ENCODE measurements around the gene TMEM135. TPM values are rescaled to one million over a fixed set of nuclear protein-coding genes. Genes with fewer than 3 reads are reported as not detected.
"Not testable (repeated sequence)": the region's sequence is repeated elsewhere in the genome, so short reads cannot be mapped to it uniquely, and the experiment has no call there.

TMEM135 gene
- total RNA-seq, 2 donors from 2014 or later, result 23.9 to 25.3 TPM

DNA sequence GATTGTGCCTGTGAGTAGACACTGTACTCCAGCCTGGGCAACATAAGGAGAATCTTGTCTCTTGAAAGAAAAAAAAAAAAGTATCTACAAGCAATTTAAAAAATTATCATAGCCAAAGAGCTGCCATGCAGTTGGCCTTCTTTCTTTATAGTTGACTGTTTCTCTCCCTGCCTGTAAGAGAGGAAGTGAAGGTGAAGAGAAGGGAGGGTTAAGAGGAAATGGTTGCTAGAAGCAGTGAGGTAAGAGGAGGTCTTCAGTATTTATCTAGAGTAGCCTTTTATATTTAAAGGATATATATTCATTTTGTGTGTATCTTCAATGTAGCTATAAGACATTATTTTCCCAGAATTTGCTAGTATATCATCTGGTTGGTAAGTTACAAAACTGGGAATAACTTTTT, 217.9 kb downstream of the TMEM135 start:
- no peaks in the 10 kb centered on the region for H3K9me3 ChIP-seq (ENCODE audit: control insufficient read depth, low read length, poor library complexity, severe bottlenecking)
- no peaks in the 10 kb centered on the region for H3K36me3 Mint-ChIP-seq (ENCODE audit: low read depth)
- H3K27ac Mint-ChIP-seq, result no peak overlapping the region
- H3K4me1 Mint-ChIP-seq, result peaks cover 14% of the 10 kb centered on the region
- no peak for DNase-seq
- no peak for ATAC-seq
- no peak overlapping the region for H3K4me3 Mint-ChIP-seq
- H3K27me3 Mint-ChIP-seq, result no peaks in the 10 kb centered on the region

- Mint-ChIP-seq H3K4me1 (peaks cover 15% of the 10 kb centered on the region), H3K27ac (no peak overlapping the region), H3K27me3 (no peaks in the 10 kb centered on the region), H3K4me3 (no peak overlapping the region), H3K36me3 (ENCODE audit: low read depth) (peaks cover 4% of the 10 kb centered on the region)
- no peaks in the 10 kb centered on the region for H3K9me3 ChIP-seq (ENCODE audit: control insufficient read depth, low read length, poor library complexity, severe bottlenecking)
- DNase-seq (no peak), ATAC-seq (no peak)
These were observed 219.1 kb downstream of the TMEM135 start for GRCh38 chr11:87256694-87257340.

- H3K9me3 ChIP-seq (ENCODE audit: control insufficient read depth, low read length, poor library complexity, severe bottlenecking), result no peaks in the 10 kb centered on the region
- H3K4me3 Mint-ChIP-seq, result no peak overlapping the region
- H3K27ac Mint-ChIP-seq, result no peak overlapping the region
- no peaks in the 10 kb centered on the region for H3K27me3 Mint-ChIP-seq
- no peak for DNase-seq
- peaks cover 4% of the 10 kb centered on the region for H3K36me3 Mint-ChIP-seq (ENCODE audit: low read depth)
- ATAC-seq, result no peak
- peaks cover 14% of the 10 kb centered on the region for H3K4me1 Mint-ChIP-seq
These were observed 220.6 kb downstream of the TMEM135 start for GRCh38 chr11:87258171-87258833.

DNA sequence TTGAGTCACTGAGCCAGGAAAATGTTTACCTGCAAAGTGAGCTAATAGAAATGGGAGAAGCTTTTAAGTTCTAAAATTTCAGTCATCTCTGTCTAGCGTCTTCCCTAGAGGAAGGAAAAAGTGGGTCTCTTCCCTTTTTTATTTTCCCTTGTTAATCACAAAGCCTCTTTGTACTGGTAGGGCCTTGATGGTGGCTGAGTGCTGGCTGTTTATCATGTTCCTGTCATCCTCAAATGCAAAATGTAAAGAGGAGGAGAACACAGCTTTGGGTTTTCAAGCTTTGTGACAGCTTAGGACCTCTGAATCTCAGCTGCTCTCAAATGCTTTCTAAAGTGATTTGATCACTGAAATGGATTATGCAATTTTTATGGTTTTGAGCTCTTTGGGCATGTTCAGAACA, 222.0 kb downstream of the TMEM135 start:
- Mint-ChIP-seq H3K27me3 (no peaks in the 10 kb centered on the region), H3K27ac (no peak overlapping the region), H3K4me1 (peaks cover 11% of the 10 kb centered on the region), H3K4me3 (no peak overlapping the region), H3K36me3 (ENCODE audit: low read depth) (peaks cover 4% of the 10 kb centered on the region)
- DNase-seq, result no peak
- H3K9me3 ChIP-seq (ENCODE audit: control insufficient read depth, low read length, poor library complexity, severe bottlenecking), result no peaks in the 10 kb centered on the region
- ATAC-seq, result no peak

DNA sequence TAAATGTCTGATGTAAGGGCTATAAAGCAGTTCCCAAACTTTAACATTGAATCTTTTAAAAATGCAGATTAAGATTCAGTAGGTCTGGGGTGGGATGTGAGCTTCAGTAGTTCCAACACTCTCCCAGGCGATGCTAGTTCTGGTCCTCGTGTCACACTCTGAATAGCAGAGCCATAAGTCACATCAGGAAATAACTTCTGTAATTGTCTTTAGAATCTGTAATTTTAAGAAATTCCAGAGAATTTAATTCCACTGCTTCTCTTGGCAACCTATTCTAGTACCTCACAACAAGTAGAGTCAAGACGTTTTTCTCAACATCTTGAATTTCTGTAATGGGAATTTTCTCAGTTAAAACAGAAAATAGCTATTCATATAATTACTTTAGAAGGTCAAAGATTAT, 223.1 kb downstream of the TMEM135 start:
- no peak overlapping the region for H3K4me3 Mint-ChIP-seq
- no peaks in the 10 kb centered on the region for H3K27me3 Mint-ChIP-seq
- peaks cover 9% of the 10 kb centered on the region for H3K4me1 Mint-ChIP-seq
- peaks cover 4% of the 10 kb centered on the region for H3K36me3 Mint-ChIP-seq (ENCODE audit: low read depth)
- no peaks in the 10 kb centered on the region for H3K9me3 ChIP-seq (ENCODE audit: control insufficient read depth, low read length, poor library complexity, severe bottlenecking)
- DNase-seq (no peak), ATAC-seq (no peak)
- no peak overlapping the region for H3K27ac Mint-ChIP-seq

DNA sequence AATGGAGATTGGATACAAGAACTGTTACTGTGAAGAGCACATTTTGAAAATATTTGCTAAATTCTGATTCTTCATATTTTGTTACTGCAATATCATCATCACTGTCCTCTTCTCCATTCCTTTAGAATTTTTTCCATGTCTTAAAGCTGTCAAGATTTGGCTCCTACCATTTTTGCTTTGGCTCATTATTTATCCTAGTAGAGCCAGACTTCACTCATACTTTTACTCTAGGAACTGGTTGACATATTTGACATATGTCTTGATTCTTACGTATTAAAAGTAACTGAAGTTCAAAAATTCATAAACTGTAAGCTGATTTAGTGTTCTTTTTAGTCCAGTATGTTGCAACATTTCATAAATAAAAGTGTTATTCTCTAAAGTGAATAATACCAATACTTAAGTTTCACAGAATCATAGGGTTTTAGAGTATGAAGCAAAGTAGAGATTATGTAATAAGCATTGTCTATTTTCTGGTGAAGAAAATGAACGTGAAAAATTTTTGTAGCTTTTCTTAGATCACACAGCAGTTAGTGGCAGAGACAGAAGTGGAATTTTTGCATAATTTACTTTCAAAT, 225.6 kb downstream of the TMEM135 start:
- H3K27me3 Mint-ChIP-seq, result no peaks in the 10 kb centered on the region
- ATAC-seq (no peak), DNase-seq (no peak)
- H3K27ac Mint-ChIP-seq, result no peak overlapping the region
- no peak overlapping the region for H3K4me3 Mint-ChIP-seq
- peaks cover 5% of the 10 kb centered on the region for H3K36me3 Mint-ChIP-seq (ENCODE audit: low read depth)
- no peaks in the 10 kb centered on the region for H3K9me3 ChIP-seq (ENCODE audit: control insufficient read depth, low read length, poor library complexity, severe bottlenecking)
- peaks cover 2% of the 10 kb centered on the region for H3K4me1 Mint-ChIP-seq

- Mint-ChIP-seq H3K27ac (no peak overlapping the region), H3K4me1 (peaks cover 2% of the 10 kb centered on the region), H3K4me3 (no peak overlapping the region), H3K36me3 (ENCODE audit: low read depth) (peaks cover 5% of the 10 kb centered on the region), H3K27me3 (no peaks in the 10 kb centered on the region)
- no peak for ATAC-seq
- H3K9me3 ChIP-seq (ENCODE audit: control insufficient read depth, low read length, poor library complexity, severe bottlenecking), result no peaks in the 10 kb centered on the region
- DNase-seq, result no peak
These were observed 226.2 kb downstream of the TMEM135 start for GRCh38 chr11:87263979-87264378.

GRCh38 chr11:87265132-87265531, 227.4 kb downstream of the TMEM135 start:
- Mint-ChIP-seq H3K4me3 (no peak overlapping the region), H3K4me1 (peaks cover 2% of the 10 kb centered on the region), H3K27ac (no peak overlapping the region), H3K27me3 (no peaks in the 10 kb centered on the region), H3K36me3 (ENCODE audit: low read depth) (peaks cover 5% of the 10 kb centered on the region)
- DNase-seq (no peak), ATAC-seq (no peak)
- H3K9me3 ChIP-seq (ENCODE audit: control insufficient read depth, low read length, poor library complexity, severe bottlenecking), result no peaks in the 10 kb centered on the region

GRCh38 chr11:87265979-87266378, 228.2 kb downstream of the TMEM135 start:
- no peak overlapping the region for H3K4me3 Mint-ChIP-seq
- peaks cover 5% of the 10 kb centered on the region for H3K36me3 Mint-ChIP-seq (ENCODE audit: low read depth)
- no peaks in the 10 kb centered on the region for H3K27me3 Mint-ChIP-seq
- no peaks in the 10 kb centered on the region for H3K9me3 ChIP-seq (ENCODE audit: control insufficient read depth, low read length, poor library complexity, severe bottlenecking)
- ATAC-seq (no peak), DNase-seq (no peak)
- H3K27ac Mint-ChIP-seq, result no peak overlapping the region
- H3K4me1 Mint-ChIP-seq, result peaks cover 2% of the 10 kb centered on the region

- H3K27ac Mint-ChIP-seq, result no peak overlapping the region
- DNase-seq (no peak), ATAC-seq (no peak)
- H3K9me3 ChIP-seq (ENCODE audit: control insufficient read depth, low read length, poor library complexity, severe bottlenecking), result no peaks in the 10 kb centered on the region
- no peaks in the 10 kb centered on the region for H3K27me3 Mint-ChIP-seq
- H3K4me1 Mint-ChIP-seq, result no peaks in the 10 kb centered on the region
- H3K36me3 Mint-ChIP-seq (ENCODE audit: low read depth), result peaks cover 2% of the 10 kb centered on the region
- no peak overlapping the region for H3K4me3 Mint-ChIP-seq
These were observed 229.0 kb downstream of the TMEM135 start for GRCh38 chr11:87266751-87267150.

DNA sequence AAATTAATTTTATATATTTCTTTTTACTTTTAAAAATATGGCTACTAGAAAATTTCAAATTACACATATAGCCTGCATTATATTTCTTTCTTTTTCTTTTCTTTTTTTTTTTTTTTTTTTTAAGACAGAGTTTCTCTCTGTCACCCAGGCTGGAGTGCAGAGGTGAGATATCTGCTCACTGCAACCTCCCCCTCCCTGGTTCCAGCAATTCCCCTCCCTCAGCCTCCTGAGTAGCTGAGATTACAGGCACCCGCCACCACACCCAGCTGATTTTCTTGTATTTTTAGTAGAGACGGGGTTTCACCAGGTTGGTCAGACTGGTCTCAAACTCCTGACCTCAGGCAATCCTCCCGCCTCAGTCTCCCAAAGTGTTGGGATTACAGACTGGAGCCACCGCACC, 234.2 kb downstream of the TMEM135 start:
- not testable (repeated sequence) for H3K9me3 ChIP-seq (ENCODE audit: control insufficient read depth, low read length, poor library complexity, severe bottlenecking); H3K36me3 Mint-ChIP-seq (ENCODE audit: low read depth); H3K4me3 Mint-ChIP-seq; H3K4me1 Mint-ChIP-seq; DNase-seq; H3K27ac Mint-ChIP-seq; H3K27me3 Mint-ChIP-seq; ATAC-seq

GRCh38 chr11:87275176-87275575, 237.4 kb downstream of the TMEM135 start:
- Mint-ChIP-seq H3K27ac (no peak overlapping the region), H3K36me3 (ENCODE audit: low read depth) (no peaks in the 10 kb centered on the region), H3K4me1 (peaks cover 5% of the 10 kb centered on the region), H3K27me3 (no peaks in the 10 kb centered on the region), H3K4me3 (no peak overlapping the region)
- DNase-seq (no peak), ATAC-seq (no peak)
- H3K9me3 ChIP-seq (ENCODE audit: control insufficient read depth, low read length, poor library complexity, severe bottlenecking), result no peaks in the 10 kb centered on the region

- DNase-seq (no peak), ATAC-seq (no peak)
- Mint-ChIP-seq H3K27ac (no peak overlapping the region), H3K4me1 (peaks cover 3% of the 10 kb centered on the region), H3K36me3 (ENCODE audit: low read depth) (no peaks in the 10 kb centered on the region), H3K4me3 (no peak overlapping the region), H3K27me3 (no peaks in the 10 kb centered on the region)
- H3K9me3 ChIP-seq (ENCODE audit: control insufficient read depth, low read length, poor library complexity, severe bottlenecking), result no peaks in the 10 kb centered on the region
These were observed 242.4 kb downstream of the TMEM135 start for GRCh38 chr11:87280143-87280542.

GRCh38 chr11:87281496-87281895, 243.8 kb downstream of the TMEM135 start:
- no peak for DNase-seq
- H3K4me1 Mint-ChIP-seq, result peaks cover 3% of the 10 kb centered on the region
- no peaks in the 10 kb centered on the region for H3K27me3 Mint-ChIP-seq
- H3K27ac Mint-ChIP-seq, result no peak overlapping the region
- no peaks in the 10 kb centered on the region for H3K36me3 Mint-ChIP-seq (ENCODE audit: low read depth)
- no peak overlapping the region for H3K4me3 Mint-ChIP-seq
- no peaks in the 10 kb centered on the region for H3K9me3 ChIP-seq (ENCODE audit: control insufficient read depth, low read length, poor library complexity, severe bottlenecking)
- no peak for ATAC-seq

All from T-helper 17 cell (primary cell).